Body of pancreas (tissue), 4 donors: ENCODE data around the gene C11orf87.

Source experiments
- CTCF ChIP-seq, 7 experiments: fragments of 450-650 bp in 4 of 7; fragments of 200-600 bp in 3 of 7; sonication (generic) in 3 of 7; IDR thresholded peaks; one replicate each; pipeline ENCODE4 v1.5.1; 2016 to 2019; ENCODE audit warnings: antibody characterized with exemption in 7 of 7
- POLR2A ChIP-seq, 3 donors: fragments of 450-650 bp; IDR thresholded peaks; one replicate each; pipeline ENCODE4 v1.6.1; 2016; ENCODE audit warnings: antibody characterized with exemption in 3 of 3, mild to moderate bottlenecking in 2 of 3

GRCh38 chr11:109435121-109435742 is 13.2 kb downstream of the C11orf87 start:
- TF ChIP-seq CTCF (IDR thresholded peaks at IDR 0.05) (no peak), POLR2A (IDR thresholded peaks at IDR 0.05) (no peak)
